GM12873 (cell line): ENCODE results near the gene TMEM52.

ENCODE experiments used
- TF ChIP-seq, protein P1 (sequence below): IDR thresholded peaks from 2 replicates; pipeline ENCODE4 v1.5.1; 2012; ENCODE audit warnings: low read depth, mild to moderate bottlenecking, moderate library complexity, low read length, control low read depth; ENCODE audit not compliant: insufficient read depth; ENCODE audit errors: missing control alignments

TMEM52 gene

GRCh38 chr1:1915911-1916840 lies 2.9 kb downstream of the TMEM52 start:
- TF ChIP-seq, protein P1, sequence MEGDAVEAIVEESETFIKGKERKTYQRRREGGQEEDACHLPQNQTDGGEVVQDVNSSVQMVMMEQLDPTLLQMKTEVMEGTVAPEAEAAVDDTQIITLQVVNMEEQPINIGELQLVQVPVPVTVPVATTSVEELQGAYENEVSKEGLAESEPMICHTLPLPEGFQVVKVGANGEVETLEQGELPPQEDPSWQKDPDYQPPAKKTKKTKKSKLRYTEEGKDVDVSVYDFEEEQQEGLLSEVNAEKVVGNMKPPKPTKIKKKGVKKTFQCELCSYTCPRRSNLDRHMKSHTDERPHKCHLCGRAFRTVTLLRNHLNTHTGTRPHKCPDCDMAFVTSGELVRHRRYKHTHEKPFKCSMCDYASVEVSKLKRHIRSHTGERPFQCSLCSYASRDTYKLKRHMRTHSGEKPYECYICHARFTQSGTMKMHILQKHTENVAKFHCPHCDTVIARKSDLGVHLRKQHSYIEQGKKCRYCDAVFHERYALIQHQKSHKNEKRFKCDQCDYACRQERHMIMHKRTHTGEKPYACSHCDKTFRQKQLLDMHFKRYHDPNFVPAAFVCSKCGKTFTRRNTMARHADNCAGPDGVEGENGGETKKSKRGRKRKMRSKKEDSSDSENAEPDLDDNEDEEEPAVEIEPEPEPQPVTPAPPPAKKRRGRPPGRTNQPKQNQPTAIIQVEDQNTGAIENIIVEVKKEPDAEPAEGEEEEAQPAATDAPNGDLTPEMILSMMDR, result no peak

- TF ChIP-seq, protein P1, result no peak
These were observed 3.9 kb downstream of the TMEM52 start, which contains the start of gene CALML6 for GRCh38 chr1:1914971-1915692. Gene CALML6 (plus strand): TSS chr1:1915260. CDS start chr1:1915281, 21 bp downstream.

DNA sequence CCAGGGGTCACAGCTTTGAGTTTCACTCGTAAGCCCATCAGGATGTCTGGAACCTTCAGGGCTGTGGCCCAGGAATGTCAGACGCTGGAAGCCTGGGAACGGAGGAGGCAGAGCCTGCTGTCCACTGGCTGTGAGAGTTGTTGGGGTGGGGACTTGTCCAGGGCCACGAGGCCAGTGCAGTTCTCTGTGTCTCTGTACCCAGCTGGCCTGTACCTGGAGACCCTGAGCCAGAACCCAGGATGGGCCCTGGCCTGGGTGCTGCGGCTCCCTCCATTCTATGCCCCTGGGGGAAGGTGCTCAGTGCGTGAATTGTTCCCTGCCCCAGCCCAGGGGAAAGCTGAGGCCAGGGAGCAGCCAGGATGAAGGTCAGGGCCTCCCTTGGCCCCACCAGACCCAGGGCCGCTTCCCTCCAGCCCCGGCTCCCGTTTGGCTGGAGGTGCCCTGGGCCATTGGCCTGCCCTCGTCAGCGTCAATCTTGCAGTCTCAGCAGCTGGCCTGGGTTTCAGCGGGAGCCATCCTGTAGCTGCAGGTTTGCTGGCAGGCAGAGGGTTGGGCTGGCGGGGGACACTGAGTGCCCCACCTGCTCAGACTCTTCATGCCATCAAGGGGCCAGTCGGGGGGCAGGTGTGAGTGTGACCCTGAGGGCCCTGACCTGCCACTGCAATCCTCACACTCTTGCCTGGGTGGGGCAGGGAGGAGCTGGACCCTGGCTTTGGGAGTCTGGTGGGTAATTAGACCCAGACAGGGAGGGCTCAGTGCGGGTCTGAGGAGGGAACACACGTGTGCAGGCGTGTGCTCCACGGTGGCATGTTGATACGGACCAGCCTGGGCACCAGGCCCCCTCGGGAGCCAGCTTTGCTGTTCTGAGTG lies 4.7 kb downstream of the TMEM52 start:
- TF ChIP-seq, protein P1, result no peak

GRCh38 chr1:1911350-1912041 lies 7.6 kb downstream of the TMEM52 start:
- TF ChIP-seq, protein P1, result no peak

GRCh38 chr1:1910651-1911331 lies 8.3 kb downstream of the TMEM52 start:
- TF ChIP-seq, protein P1, result no peak

DNA sequence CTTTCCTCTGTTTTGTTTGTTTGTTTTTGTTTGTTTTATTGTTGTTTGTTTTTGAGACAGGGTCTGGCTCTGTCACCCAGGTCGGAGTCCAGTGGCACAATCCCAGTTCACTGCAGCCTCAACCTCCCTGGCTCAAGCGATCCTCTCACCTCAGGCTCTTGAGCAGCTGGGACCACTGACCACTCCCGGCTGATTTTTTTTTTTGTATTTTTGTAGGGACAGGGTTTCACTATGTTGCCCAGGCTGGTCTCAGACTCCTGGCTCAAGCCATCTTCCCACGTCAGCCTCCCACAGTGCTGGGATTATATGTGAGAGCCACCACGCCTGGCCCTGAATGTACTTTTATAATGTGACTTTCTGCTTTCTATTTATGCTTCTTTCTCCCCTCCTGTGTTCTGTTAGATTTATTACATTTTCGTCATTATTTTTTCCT lies 9.0 kb downstream of the TMEM52 start:
- TF ChIP-seq, protein P1, result no peak
